PC-9 (cell line): ENCODE data around the gene CLDN19.

Source experiments
- EZH2 ChIP-seq: fragments of 200-600 bp; sonication (generic); IDR thresholded peaks from 2 replicates; pipeline ENCODE4 v1.8.0; 2017; ENCODE audit warnings: antibody characterized with exemption, low read depth
- TF ChIP-seq, protein P1 (sequence below): fragments of 200-600 bp; sonication (generic); conservative IDR thresholded peaks from 2 replicates; pipeline ENCODE4 v1.6.1; 2017; ENCODE audit warnings: mixed run types, antibody characterized with exemption, mild to moderate bottlenecking, moderate library complexity

DNA sequence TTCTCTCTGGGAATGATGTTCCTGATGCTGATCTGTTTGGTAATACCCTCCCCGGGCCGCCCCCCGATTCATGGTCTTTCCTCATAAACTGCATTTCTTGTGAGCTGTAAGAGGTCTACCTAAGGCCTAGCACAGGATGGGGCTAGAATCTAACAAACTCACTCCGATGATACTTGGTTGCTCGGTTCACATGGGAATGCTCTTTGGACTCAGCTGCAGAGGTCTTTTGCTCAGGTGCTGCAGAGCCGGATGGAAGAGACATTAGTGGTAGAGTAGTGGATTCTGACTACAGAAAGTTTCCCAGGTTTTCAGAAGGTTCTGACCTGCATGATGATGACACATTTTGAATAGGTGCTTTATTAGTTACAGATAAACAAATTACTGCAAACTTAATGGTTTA is 36.5 kb upstream of the CLDN19 start:
- TF ChIP-seq, protein P1, sequence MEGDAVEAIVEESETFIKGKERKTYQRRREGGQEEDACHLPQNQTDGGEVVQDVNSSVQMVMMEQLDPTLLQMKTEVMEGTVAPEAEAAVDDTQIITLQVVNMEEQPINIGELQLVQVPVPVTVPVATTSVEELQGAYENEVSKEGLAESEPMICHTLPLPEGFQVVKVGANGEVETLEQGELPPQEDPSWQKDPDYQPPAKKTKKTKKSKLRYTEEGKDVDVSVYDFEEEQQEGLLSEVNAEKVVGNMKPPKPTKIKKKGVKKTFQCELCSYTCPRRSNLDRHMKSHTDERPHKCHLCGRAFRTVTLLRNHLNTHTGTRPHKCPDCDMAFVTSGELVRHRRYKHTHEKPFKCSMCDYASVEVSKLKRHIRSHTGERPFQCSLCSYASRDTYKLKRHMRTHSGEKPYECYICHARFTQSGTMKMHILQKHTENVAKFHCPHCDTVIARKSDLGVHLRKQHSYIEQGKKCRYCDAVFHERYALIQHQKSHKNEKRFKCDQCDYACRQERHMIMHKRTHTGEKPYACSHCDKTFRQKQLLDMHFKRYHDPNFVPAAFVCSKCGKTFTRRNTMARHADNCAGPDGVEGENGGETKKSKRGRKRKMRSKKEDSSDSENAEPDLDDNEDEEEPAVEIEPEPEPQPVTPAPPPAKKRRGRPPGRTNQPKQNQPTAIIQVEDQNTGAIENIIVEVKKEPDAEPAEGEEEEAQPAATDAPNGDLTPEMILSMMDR: no peak
- TF ChIP-seq EZH2: no peak
